ENCODE measurements around the gene CPNE2.
"Not testable (repeated sequence)": the region's sequence is repeated elsewhere in the genome, so short reads cannot be mapped to it uniquely, and the experiment has no call there.

Gene CPNE2

GRCh38 chr16:57178793-57179212, 86.4 kb downstream of the CPNE2 start:
- DNase-seq: no peak

- no peak for DNase-seq
Measured at GRCh38 chr16:57179215-57179828, 86.9 kb downstream of the CPNE2 start.

GRCh38 chr16:57184113-57184512, 91.7 kb downstream of the CPNE2 start:
- DNase-seq: no peak

GRCh38 chr16:57184887-57185445, 92.6 kb downstream of the CPNE2 start:
- peak in 1 of 2 donors; percentile 31 for DNase-seq

- DNase-seq: peak in 1 of 2 donors; percentile 24
Measured at GRCh38 chr16:57185446-57185944, 93.1 kb downstream of the CPNE2 start.

GRCh38 chr16:57185945-57186871, 93.8 kb downstream of the CPNE2 start, which contains the start of the genes PSME3IP1 and RSPRY1:
Gene PSME3IP1, minus strand, starts transcription at chr16:57186039. Its CDS starts 12,185 bp downstream, at chr16:57173854.
Gene RSPRY1, plus strand, starts transcription at chr16:57186329. Its CDS starts 18,330 bp downstream, at chr16:57204659.
- peak; percentile 99 to 100 for DNase-seq

GRCh38 chr16:57186872-57187854, 94.8 kb downstream of the CPNE2 start:
- DNase-seq: peak in 1 of 2 donors; percentile 22

GRCh38 chr16:57187902-57188710, 95.7 kb downstream of the CPNE2 start:
- not testable (repeated sequence) for DNase-seq

- no peak for DNase-seq
Measured at GRCh38 chr16:57188711-57189002, 96.3 kb downstream of the CPNE2 start.

- not testable (repeated sequence) for DNase-seq
Measured at GRCh38 chr16:57189527-57189926, 97.1 kb downstream of the CPNE2 start.

GRCh38 chr16:57190136-57190535, 97.8 kb downstream of the CPNE2 start:
- no peak for DNase-seq

- peak in 1 of 2 donors; percentile 40 for DNase-seq
Measured at GRCh38 chr16:57191056-57191571, 98.7 kb downstream of the CPNE2 start.

GRCh38 chr16:57192146-57192545, 99.8 kb downstream of the CPNE2 start:
- DNase-seq: no peak

GRCh38 chr16:57192720-57193486, 100.5 kb downstream of the CPNE2 start:
- no peak for DNase-seq

GRCh38 chr16:57194512-57194911, 102.1 kb downstream of the CPNE2 start:
- DNase-seq: no peak

- DNase-seq: no peak
Measured at GRCh38 chr16:57196286-57196685, 103.9 kb downstream of the CPNE2 start.

- DNase-seq: no peak
Measured at GRCh38 chr16:57196753-57197152, 104.4 kb downstream of the CPNE2 start.

All from inflammatory macrophage treated with lipopolysaccharide for 1 hour (primary cell).